NB4 (cell line): Measurements from ENCODE around the gene BCL2L13.

Source experiments
- DNase-seq: peaks from one replicate; pipeline ENCODE4 v3.0.0; 2010; ENCODE audit warnings: low read depth
- H3K4me3 ChIP-seq: one replicate; pipeline ENCODE4 v1.5.1; 2011; ENCODE audit warnings: mild to moderate bottlenecking, low read depth, low read length, moderate library complexity
- MAX ChIP-seq: IDR thresholded peaks from 2 replicates; pipeline ENCODE4 v1.6.1; 2011; ENCODE audit warnings: low read depth, low read length
- MYC ChIP-seq: IDR thresholded peaks from 2 replicates; pipeline ENCODE4 v1.6.1; 2011; ENCODE audit warnings: low read depth, low read length
- POLR2A ChIP-seq: IDR thresholded peaks from 2 replicates; pipeline ENCODE4 v1.6.1; 2011; ENCODE audit warnings: mild to moderate bottlenecking; ENCODE audit not compliant: insufficient read length; ENCODE audit errors: extremely low read depth
- TF ChIP-seq, protein P1 (sequence below): IDR thresholded peaks from one replicate; pipeline ENCODE4 v1.5.1; 2012; ENCODE audit warnings: low read depth, low read length

The BCL2L13 gene

DNA sequence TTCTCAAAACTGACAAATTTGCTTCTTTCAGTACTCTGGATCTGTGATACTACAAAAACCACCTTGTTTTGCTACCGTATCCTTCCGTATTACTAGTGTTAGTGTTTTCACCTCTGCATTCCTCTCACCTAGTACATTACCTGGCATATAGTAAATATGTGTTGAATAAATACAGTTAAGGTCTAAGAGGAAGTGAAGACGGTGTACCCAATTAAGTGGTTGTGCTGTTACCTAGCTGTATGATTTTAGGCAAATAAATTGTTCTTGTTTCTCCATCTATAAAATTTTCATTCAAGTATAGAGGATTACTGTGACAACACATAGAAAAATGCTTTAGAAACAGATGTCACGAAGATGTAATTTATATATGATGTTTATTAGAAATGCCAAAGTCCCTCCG lies 8.9 kb downstream of the BCL2L13 start:
- no peak for TF ChIP-seq MYC
- TF ChIP-seq, protein P1, sequence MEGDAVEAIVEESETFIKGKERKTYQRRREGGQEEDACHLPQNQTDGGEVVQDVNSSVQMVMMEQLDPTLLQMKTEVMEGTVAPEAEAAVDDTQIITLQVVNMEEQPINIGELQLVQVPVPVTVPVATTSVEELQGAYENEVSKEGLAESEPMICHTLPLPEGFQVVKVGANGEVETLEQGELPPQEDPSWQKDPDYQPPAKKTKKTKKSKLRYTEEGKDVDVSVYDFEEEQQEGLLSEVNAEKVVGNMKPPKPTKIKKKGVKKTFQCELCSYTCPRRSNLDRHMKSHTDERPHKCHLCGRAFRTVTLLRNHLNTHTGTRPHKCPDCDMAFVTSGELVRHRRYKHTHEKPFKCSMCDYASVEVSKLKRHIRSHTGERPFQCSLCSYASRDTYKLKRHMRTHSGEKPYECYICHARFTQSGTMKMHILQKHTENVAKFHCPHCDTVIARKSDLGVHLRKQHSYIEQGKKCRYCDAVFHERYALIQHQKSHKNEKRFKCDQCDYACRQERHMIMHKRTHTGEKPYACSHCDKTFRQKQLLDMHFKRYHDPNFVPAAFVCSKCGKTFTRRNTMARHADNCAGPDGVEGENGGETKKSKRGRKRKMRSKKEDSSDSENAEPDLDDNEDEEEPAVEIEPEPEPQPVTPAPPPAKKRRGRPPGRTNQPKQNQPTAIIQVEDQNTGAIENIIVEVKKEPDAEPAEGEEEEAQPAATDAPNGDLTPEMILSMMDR = no peak
- no peak overlapping the region for H3K4me3 ChIP-seq

DNA sequence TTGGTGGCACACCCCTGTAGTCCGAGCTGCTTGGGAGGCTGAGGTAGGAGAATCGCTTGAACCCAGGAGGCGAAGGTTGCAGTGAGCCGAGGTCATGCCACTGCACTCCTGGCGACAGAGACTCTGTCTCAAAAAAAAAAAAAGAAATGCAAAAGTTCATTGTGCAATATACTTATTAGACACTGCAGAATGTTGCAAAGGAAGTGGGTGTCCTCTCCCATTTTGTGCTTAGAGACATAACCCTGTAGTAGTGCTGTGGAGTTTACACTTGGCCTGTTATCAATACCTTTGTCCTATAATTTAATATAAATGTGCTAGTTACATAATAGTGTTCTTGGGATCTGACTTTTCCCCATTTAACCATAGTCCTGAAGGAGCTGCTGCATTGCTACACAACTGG lies 9.4 kb downstream of the BCL2L13 start:
- no peak for TF ChIP-seq POLR2A
- TF ChIP-seq MYC = no peak
- no peak for TF ChIP-seq MAX
- TF ChIP-seq, protein P1 = no peak
- peak; percentile 70 for DNase-seq
- no peak overlapping the region for H3K4me3 ChIP-seq

More for the DNA sequence above, 8.9 kb downstream of the BCL2L13 start:
- no peak for DNase-seq

- no peak for TF ChIP-seq MYC
- TF ChIP-seq, protein P1 = no peak
- no peak for TF ChIP-seq POLR2A
- no peak for TF ChIP-seq MAX
- no peak overlapping the region for H3K4me3 ChIP-seq
- no peak for DNase-seq
Observed at GRCh38 chr22:17648569-17648968, 10.0 kb downstream of the BCL2L13 start.

GRCh38 chr22:17655289-17655688 lies 16.7 kb downstream of the BCL2L13 start:
- peak; percentile 79 for DNase-seq
- TF ChIP-seq, protein P1 = no peak
- TF ChIP-seq MYC (no peak), MAX (no peak), POLR2A (no peak)

DNA sequence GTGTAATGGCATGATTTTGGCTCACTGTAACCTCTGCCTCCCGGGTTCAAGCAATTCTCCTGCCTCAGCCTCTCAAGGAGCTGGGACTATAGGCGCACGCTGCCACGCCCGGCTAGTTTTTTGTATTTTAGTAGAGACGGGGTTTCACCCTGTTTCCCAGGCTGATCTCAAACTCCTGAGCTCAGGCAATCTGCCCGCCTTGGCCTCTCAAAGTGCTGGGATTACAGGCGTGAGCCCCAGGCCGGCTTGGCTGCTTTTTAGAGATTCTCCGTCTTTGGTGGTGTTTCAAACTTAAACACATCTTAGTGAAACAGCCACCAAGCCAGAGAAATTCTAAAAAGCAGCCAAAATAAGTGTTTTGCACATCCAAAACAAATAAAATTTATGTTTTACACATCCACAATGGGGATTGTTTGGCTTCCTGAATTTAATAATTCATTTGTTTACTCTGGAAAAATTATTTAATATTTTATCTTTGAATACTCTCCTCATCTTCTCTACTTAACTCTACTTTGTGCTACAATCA lies 18.4 kb downstream of the BCL2L13 start:
- no peak overlapping the region for H3K4me3 ChIP-seq
- TF ChIP-seq MAX (no peak), MYC (no peak), POLR2A (no peak)
- TF ChIP-seq, protein P1 = no peak
- DNase-seq = no peak

More at GRCh38 chr22:17655289-17655688, 16.7 kb downstream of the BCL2L13 start:
- H3K4me3 ChIP-seq = no peak overlapping the region
